ENCODE results near the gene CCNK. TPM values are rescaled to one million over a fixed set of nuclear protein-coding genes. Genes with fewer than 3 reads are reported as not detected.

The CCNK gene
- total and polyA plus RNA-seq, 4 donors: 17.0 to 91.9 (median 33.5) TPM

GRCh38 chr14:99445931-99446330 is 35.3 kb upstream of the CCNK start:
- Histone ChIP-seq H3K27ac (ENCODE audit: low read depth in 1 of 2, low read length in 1 of 2) (no peak overlapping the region), H3K36me3 (ENCODE audit: control insufficient read depth in 4 of 4, insufficient read depth in 4 of 4, low read length in 4 of 4) (peaks cover 14 to 20% (median 16%) of the 10 kb centered on the region in 4 donors), H3K4me1 (ENCODE audit: control insufficient read depth in 5 of 5, insufficient read depth in 5 of 5, low read length in 5 of 5) (peaks cover 0 to 3% (median 0%) of the 10 kb centered on the region in 5 donors), H3K4me3 (no peak overlapping the region), H3K9ac (ENCODE audit: insufficient read depth in 1 of 2, low read length in 2 of 2) (no peak overlapping the region), H3K9me3 (ENCODE audit: control insufficient read depth in 4 of 4, insufficient read depth in 3 of 4, low read length in 3 of 4) (no peaks in the 10 kb centered on the region), H3K27me3 (ENCODE audit: control insufficient read depth in 3 of 3, insufficient read depth in 3 of 3, low read length in 2 of 3) (no peaks in the 10 kb centered on the region)
- DNase-seq: no peak
- 91 to 92% methylated on average over 7 of the region's 7 CpGs for WGBS, 2 donors
- no peak for TF ChIP-seq CTCF (IDR thresholded peaks at IDR 0.05; ENCODE audit: control extremely low read depth, extremely low read depth)
- no peak for ATAC-seq (ENCODE audit: insufficient read depth, low FRiP score)

- Histone ChIP-seq H3K36me3 (ENCODE audit: control insufficient read depth in 4 of 4, insufficient read depth in 4 of 4, low read length in 4 of 4) (peaks cover 9 to 19% (median 17%) of the 10 kb centered on the region in 4 donors), H3K27me3 (ENCODE audit: control insufficient read depth in 3 of 3, insufficient read depth in 3 of 3, low read length in 2 of 3) (no peaks in the 10 kb centered on the region), H3K9ac (ENCODE audit: insufficient read depth in 1 of 2, low read length in 2 of 2) (no peak overlapping the region), H3K27ac (ENCODE audit: low read depth in 1 of 2, low read length in 1 of 2) (no peak overlapping the region), H3K9me3 (ENCODE audit: control insufficient read depth in 4 of 4, insufficient read depth in 3 of 4, low read length in 3 of 4) (no peaks in the 10 kb centered on the region), H3K4me3 (no peak overlapping the region), H3K4me1 (ENCODE audit: control insufficient read depth in 5 of 5, insufficient read depth in 5 of 5, low read length in 5 of 5) (peaks cover 0 to 3% (median 0%) of the 10 kb centered on the region in 5 donors)
- DNase-seq: no peak
- no peak for TF ChIP-seq CTCF (IDR thresholded peaks at IDR 0.05; ENCODE audit: control extremely low read depth, extremely low read depth)
- WGBS, 2 donors: 81 to 87% methylated on average over 4 of the region's 4 CpGs
- ATAC-seq (ENCODE audit: insufficient read depth, low FRiP score): no peak
These were observed 33.5 kb upstream of the CCNK start for GRCh38 chr14:99447739-99448138.

- Histone ChIP-seq H3K9me3 (ENCODE audit: control insufficient read depth in 4 of 4, insufficient read depth in 3 of 4, low read length in 3 of 4) (no peaks in the 10 kb centered on the region), H3K36me3 (ENCODE audit: control insufficient read depth in 4 of 4, insufficient read depth in 4 of 4, low read length in 4 of 4) (peaks cover 9 to 23% (median 19%) of the 10 kb centered on the region in 4 donors), H3K27me3 (ENCODE audit: control insufficient read depth in 3 of 3, insufficient read depth in 3 of 3, low read length in 2 of 3) (no peaks in the 10 kb centered on the region), H3K9ac (ENCODE audit: insufficient read depth in 1 of 2, low read length in 2 of 2) (no peak overlapping the region), H3K4me3 (no peak overlapping the region), H3K27ac (ENCODE audit: low read depth in 1 of 2, low read length in 1 of 2) (no peak overlapping the region), H3K4me1 (ENCODE audit: control insufficient read depth in 5 of 5, insufficient read depth in 5 of 5, low read length in 5 of 5) (peaks cover 0 to 3% (median 0%) of the 10 kb centered on the region in 5 donors)
- no peak for ATAC-seq (ENCODE audit: insufficient read depth, low FRiP score)
- 91 to 95% methylated on average over 3 of the region's 3 CpGs for WGBS, 2 donors
- no peak for TF ChIP-seq CTCF (IDR thresholded peaks at IDR 0.05; ENCODE audit: control extremely low read depth, extremely low read depth)
- no peak for DNase-seq
These were observed 30.9 kb upstream of the CCNK start for GRCh38 chr14:99450266-99450665.

- 94 to 95% methylated on average over 5 of the region's 5 CpGs for WGBS, 2 donors
- TF ChIP-seq CTCF (IDR thresholded peaks at IDR 0.05; ENCODE audit: control extremely low read depth, extremely low read depth): no peak
- H3K4me3 ChIP-seq: no peak overlapping the region
- no peak overlapping the region for H3K27ac ChIP-seq (ENCODE audit: low read depth in 1 of 2, low read length in 1 of 2)
- peaks cover 0 to 3% (median 0%) of the 10 kb centered on the region in 5 donors for H3K4me1 ChIP-seq (ENCODE audit: control insufficient read depth in 5 of 5, insufficient read depth in 5 of 5, low read length in 5 of 5)
- no peaks in the 10 kb centered on the region for H3K27me3 ChIP-seq (ENCODE audit: control insufficient read depth in 3 of 3, insufficient read depth in 3 of 3, low read length in 2 of 3)
- H3K9me3 ChIP-seq (ENCODE audit: control insufficient read depth in 4 of 4, insufficient read depth in 3 of 4, low read length in 3 of 4): no peaks in the 10 kb centered on the region
- H3K9ac ChIP-seq (ENCODE audit: insufficient read depth in 1 of 2, low read length in 2 of 2): no peak overlapping the region
- ATAC-seq (ENCODE audit: insufficient read depth, low FRiP score): no peak
- DNase-seq: no peak
- peaks cover 4 to 27% (median 20%) of the 10 kb centered on the region in 4 donors for H3K36me3 ChIP-seq (ENCODE audit: control insufficient read depth in 4 of 4, insufficient read depth in 4 of 4, low read length in 4 of 4)
These were observed 30.0 kb upstream of the CCNK start for GRCh38 chr14:99451234-99451633.
